ENCODE measurements around the gene KLF13. TPM values are rescaled to one million over a fixed set of nuclear protein-coding genes. Genes with fewer than 3 reads are reported as not detected.
A peak's percentile ranks its signal among the peaks of the same experiment; 100 is the strongest.

Gene KLF13
- total RNA-seq, 1 donor from 2014 or later, result 31.0 TPM

DNA sequence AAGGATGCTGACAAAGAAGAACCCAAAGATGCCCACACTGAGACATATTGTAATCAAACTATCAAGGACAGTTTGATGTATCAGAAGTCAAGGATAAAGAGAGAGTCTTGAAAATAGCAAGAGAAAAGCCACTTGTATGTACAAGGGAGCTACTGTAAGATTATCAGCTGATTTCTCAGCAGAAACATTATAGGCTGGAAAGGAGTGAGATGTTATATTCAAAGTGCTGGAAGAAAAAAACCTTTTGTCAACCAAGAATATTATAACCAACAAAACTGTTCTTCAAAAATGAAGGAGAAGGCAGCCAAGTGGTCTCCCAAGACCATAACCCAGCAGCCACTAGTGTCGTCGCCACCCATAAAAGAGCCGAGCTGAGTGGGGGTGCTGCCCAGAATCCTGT, 93.2 kb downstream of the KLF13 start:
- no peak overlapping the region for H3K27ac Mint-ChIP-seq (ENCODE audit: unreplicated experiment)
- H3K4me2 ChIP-seq (ENCODE audit: low read length), result no peak overlapping the region
- no peak overlapping the region for H3K4me3 ChIP-seq (ENCODE audit: insufficient read depth, low read depth, low read length)
- no peak overlapping the region for H3K4me3 Mint-ChIP-seq (ENCODE audit: unreplicated experiment)
- H3K36me3 ChIP-seq (ENCODE audit: insufficient read depth, low read length), result no peaks in the 10 kb centered on the region
- no peaks in the 10 kb centered on the region for H3K79me2 ChIP-seq (ENCODE audit: insufficient read depth, low read length)
- TF ChIP-seq EZH2 (IDR thresholded peaks at IDR 0.05; ENCODE audit: insufficient read depth, low read length) (no peak), CTCF (IDR thresholded peaks at IDR 0.05; ENCODE audit: insufficient read depth, low read depth, low read length) (no peak)
- no peak overlapping the region for H3K9ac ChIP-seq (ENCODE audit: low read length)
- H2AFZ ChIP-seq (ENCODE audit: low read depth, low read length), result no peak overlapping the region
- FAIRE-seq, result no peak
- no peaks in the 10 kb centered on the region for H3K4me1 Mint-ChIP-seq (ENCODE audit: low read depth, unreplicated experiment)
- peaks cover 11% of the 10 kb centered on the region for H3K9me3 Mint-ChIP-seq (ENCODE audit: unreplicated experiment)
- no peaks in the 10 kb centered on the region for H3K36me3 Mint-ChIP-seq (ENCODE audit: low read depth, unreplicated experiment)
- H3K27me3 Mint-ChIP-seq (ENCODE audit: low read depth, unreplicated experiment), result peaks cover 3% of the 10 kb centered on the region
- H3K27me3 ChIP-seq (ENCODE audit: insufficient read depth, low read length), result no peaks in the 10 kb centered on the region
- no peak overlapping the region for H3K27ac ChIP-seq (ENCODE audit: low read depth, low read length)
- no peaks in the 10 kb centered on the region for H4K20me1 ChIP-seq (ENCODE audit: insufficient read depth, low read length)
- H3K4me1 ChIP-seq (ENCODE audit: insufficient read depth, low read length), result no peaks in the 10 kb centered on the region
- no peaks in the 10 kb centered on the region for H3K9me3 ChIP-seq (ENCODE audit: insufficient read depth, low read depth, low read length)
- DNase-seq (ENCODE audit: low read depth), result no peak

GRCh38 chr15:31427411-31427810, 100.8 kb downstream of the KLF13 start:
- no peaks in the 10 kb centered on the region for H3K4me1 Mint-ChIP-seq (ENCODE audit: low read depth, unreplicated experiment)
- H3K36me3 ChIP-seq (ENCODE audit: insufficient read depth, low read length), result no peaks in the 10 kb centered on the region
- H4K20me1 ChIP-seq (ENCODE audit: insufficient read depth, low read length), result no peaks in the 10 kb centered on the region
- no peaks in the 10 kb centered on the region for H3K36me3 Mint-ChIP-seq (ENCODE audit: low read depth, unreplicated experiment)
- no peaks in the 10 kb centered on the region for H3K4me1 ChIP-seq (ENCODE audit: insufficient read depth, low read length)
- H3K27ac Mint-ChIP-seq (ENCODE audit: unreplicated experiment), result no peak overlapping the region
- no peak overlapping the region for H2AFZ ChIP-seq (ENCODE audit: low read depth, low read length)
- TF ChIP-seq CTCF (IDR thresholded peaks at IDR 0.05; ENCODE audit: insufficient read depth, low read depth, low read length) (no peak), EZH2 (IDR thresholded peaks at IDR 0.05; ENCODE audit: insufficient read depth, low read length) (no peak)
- no peaks in the 10 kb centered on the region for H3K27me3 ChIP-seq (ENCODE audit: insufficient read depth, low read length)
- peaks cover 4% of the 10 kb centered on the region for H3K9me3 Mint-ChIP-seq (ENCODE audit: unreplicated experiment)
- peak; percentile 23 for FAIRE-seq
- DNase-seq (ENCODE audit: low read depth), result no peak
- no peaks in the 10 kb centered on the region for H3K79me2 ChIP-seq (ENCODE audit: insufficient read depth, low read length)
- peaks cover 15% of the 10 kb centered on the region for H3K27me3 Mint-ChIP-seq (ENCODE audit: low read depth, unreplicated experiment)
- no peak overlapping the region for H3K4me2 ChIP-seq (ENCODE audit: low read length)
- no peak overlapping the region for H3K4me3 ChIP-seq (ENCODE audit: insufficient read depth, low read depth, low read length)
- no peak overlapping the region for H3K27ac ChIP-seq (ENCODE audit: low read depth, low read length)
- H3K9ac ChIP-seq (ENCODE audit: low read length), result no peak overlapping the region
- no peaks in the 10 kb centered on the region for H3K9me3 ChIP-seq (ENCODE audit: insufficient read depth, low read depth, low read length)
- no peak overlapping the region for H3K4me3 Mint-ChIP-seq (ENCODE audit: unreplicated experiment)

Other genes with a start within 250 kb of the KLF13 start
- not detected in 2 replicates for gene TRPM1, start 225.1 kb upstream of the KLF13 start, total RNA-seq

Data from astrocyte (in vitro differentiated cells and primary cell).